HepG2 (cell line): ENCODE measurements around the gene FKBP1B. TPM values are rescaled to one million over a fixed set of nuclear protein-coding genes. Genes with fewer than 3 reads are reported as not detected.

Experiments used
- ADNP ChIP-seq: sonication (generic); formaldehyde crosslinking; IDR thresholded peaks from 2 replicates; pipeline ENCODE4 v1.4.0; 2020; ENCODE audit warnings: missing genetic modification reagents
- ESRRA ChIP-seq: sonication (generic); formaldehyde crosslinking; IDR thresholded peaks from 2 replicates; pipeline ENCODE4 v1.5.1; 2020; ENCODE audit warnings: mild to moderate bottlenecking, low read depth, missing genetic modification reagents
- FOXJ3 ChIP-seq: sonication (generic); formaldehyde crosslinking; IDR thresholded peaks from 2 replicates; pipeline ENCODE4 v1.4.0; 2020; ENCODE audit warnings: missing genetic modification reagents, mild to moderate bottlenecking, borderline replicate concordance
- FOXM1 ChIP-seq: sonication (generic); formaldehyde crosslinking; IDR thresholded peaks from 2 replicates; pipeline ENCODE4 v1.5.0; 2020; ENCODE audit warnings: missing genetic modification reagents
- KAT7 ChIP-seq: IDR thresholded peaks from 2 replicates; pipeline ENCODE4 v1.6.1; 2018; ENCODE audit warnings: borderline replicate concordance, missing compliant biosample characterization
- MBNL3 ChIP-seq: fragments of 250-450 bp; sonication (Bioruptor Pico); conservative IDR thresholded peaks from 2 replicates; pipeline ENCODE4 v1.8.0; 2022; ENCODE audit warnings: mild to moderate bottlenecking, inconsistent platforms
- MEIS2 ChIP-seq: sonication (generic); formaldehyde crosslinking; IDR thresholded peaks from 2 replicates; pipeline ENCODE4 v1.9.0; 2021; ENCODE audit warnings: mild to moderate bottlenecking, missing genetic modification reagents
- NFYC ChIP-seq: IDR thresholded peaks from 2 replicates; pipeline ENCODE4 v1.6.1; 2016; ENCODE audit warnings: missing genetic modification reagents, missing compliant biosample characterization
- NR2C2 ChIP-seq: sonication (generic); formaldehyde crosslinking; IDR thresholded peaks from 2 replicates; pipeline ENCODE4 v1.4.0; 2020; ENCODE audit warnings: missing genetic modification reagents, mild to moderate bottlenecking, moderate library complexity, borderline replicate concordance
- NR2F6 ChIP-seq, 2 experiments: IDR thresholded peaks; 2 replicates each; pipeline ENCODE4 v1.6.1; 2016; ENCODE audit warnings: antibody characterized with exemption in 1 of 2, mild to moderate bottlenecking in 1 of 2
- PHF8 ChIP-seq: sonication (generic); formaldehyde crosslinking; IDR thresholded peaks from 2 replicates; pipeline ENCODE4 v1.5.0; 2020; ENCODE audit warnings: missing genetic modification reagents
- PLRG1 ChIP-seq: fragments of 450-650 bp; conservative IDR thresholded peaks from 2 replicates; pipeline ENCODE4 v1.6.1; 2016
- RAD21 ChIP-seq: fragments of 450-650 bp; formaldehyde crosslinking; IDR thresholded peaks from 2 replicates; pipeline ENCODE4 v1.5.0; 2020; ENCODE audit warnings: mild to moderate bottlenecking
- REL ChIP-seq: sonication (generic); formaldehyde crosslinking; conservative IDR thresholded peaks from 2 replicates; pipeline ENCODE4 v1.8.0; 2022; ENCODE audit warnings: mild to moderate bottlenecking, missing genetic modification reagents, moderate library complexity
- SALL1 ChIP-seq: sonication (generic); formaldehyde crosslinking; IDR thresholded peaks from 2 replicates; pipeline ENCODE4 v1.8.0; 2022; ENCODE audit warnings: mild to moderate bottlenecking, missing genetic modification reagents
- SMAD3 ChIP-seq: sonication (generic); formaldehyde crosslinking; IDR thresholded peaks from 2 replicates; pipeline ENCODE4 v1.4.0; 2020; ENCODE audit warnings: missing genetic modification reagents
- SP140L ChIP-seq: sonication (generic); formaldehyde crosslinking; IDR thresholded peaks from 2 replicates; pipeline ENCODE4 v1.4.0; 2020; ENCODE audit warnings: missing genetic modification reagents, borderline replicate concordance
- TARDBP ChIP-seq: sonication (generic); formaldehyde crosslinking; IDR thresholded peaks from 2 replicates; pipeline ENCODE4 v1.8.0; 2022; ENCODE audit warnings: mild to moderate bottlenecking, missing genetic modification reagents
- TCF7L2 ChIP-seq: IDR thresholded peaks from 2 replicates; pipeline ENCODE4 v1.6.1; 2011; ENCODE audit warnings: mild to moderate bottlenecking, low read depth, low read length, moderate library complexity
- ZNF34 ChIP-seq: sonication (generic); formaldehyde crosslinking; IDR thresholded peaks from 2 replicates; pipeline ENCODE4 v1.4.0; 2020; ENCODE audit warnings: mild to moderate bottlenecking, missing genetic modification reagents, borderline replicate concordance
- ZNF672 ChIP-seq: sonication (generic); formaldehyde crosslinking; IDR thresholded peaks from 2 replicates; pipeline ENCODE4 v1.8.1; 2022; ENCODE audit warnings: missing genetic modification reagents
- ZNF775 ChIP-seq: sonication (generic); formaldehyde crosslinking; IDR thresholded peaks from 2 replicates; pipeline ENCODE4 v1.4.0; 2020; ENCODE audit warnings: missing genetic modification reagents, mild to moderate bottlenecking, moderate library complexity, borderline replicate concordance
- ZNF781 ChIP-seq: sonication (generic); formaldehyde crosslinking; IDR thresholded peaks from 2 replicates; pipeline ENCODE4 v1.5.1; 2020; ENCODE audit warnings: borderline replicate concordance, mild to moderate bottlenecking, missing genetic modification reagents; ENCODE audit errors: not compliant biosample characterization
- ZNF788 ChIP-seq: sonication (generic); formaldehyde crosslinking; IDR thresholded peaks from 2 replicates; pipeline ENCODE4 v1.5.0; 2020; ENCODE audit warnings: mild to moderate bottlenecking, missing genetic modification reagents, borderline replicate concordance
- polyA plus RNA-seq, 8 experiments: library from polyadenylated mRNA; depleted of rRNA in 3 of 8; stranded (reverse) in 7 of 8; unstranded in 1 of 8; fragments of >200 nt; fragmentation: Illumina TruSeq in 4 of 8; extraction: Trizol in 4 of 8; gene quantifications; 2 replicates each; pipeline versions ENCODE4 v1.2.1 to v1.2.3, GENCODE V29; 2011 to 2016; ENCODE audit warnings: low read depth in 4 of 8, missing spikeins in 1 of 8, mixed read lengths in 1 of 8; ENCODE audit not compliant: insufficient read depth in 1 of 8
- total RNA-seq, 5 experiments: library from RNA; depleted of rRNA; stranded (reverse); fragments of >200 nt; fragmentation: Illumina TruSeq; extraction: Trizol; gene quantifications; 2 replicates each; pipeline ENCODE4 v1.2.3, GENCODE V29; 2016; ENCODE audit warnings: low read depth in 1 of 5
- TF ChIP-seq, protein P1 (sequence below): sonication (generic); formaldehyde crosslinking; IDR thresholded peaks from 2 replicates; pipeline ENCODE4 v1.4.0; 2020; ENCODE audit warnings: mild to moderate bottlenecking, missing genetic modification reagents
- TF ChIP-seq, protein P2 (sequence below): sonication (generic); formaldehyde crosslinking; IDR thresholded peaks from 2 replicates; pipeline ENCODE4 v1.8.0; 2022; ENCODE audit warnings: missing genetic modification reagents, low read depth, mild to moderate bottlenecking, borderline replicate concordance
- TF ChIP-seq, protein P3 (sequence below): sonication (generic); formaldehyde crosslinking; IDR thresholded peaks from 2 replicates; pipeline ENCODE4 v1.5.1; 2020; ENCODE audit warnings: mild to moderate bottlenecking, moderate library complexity, missing genetic modification reagents

The FKBP1B gene
- total and polyA plus RNA-seq, 2 of the 13 experiments (the other 11 are each of a cell fraction or from before 2014, with no cell fraction given), result 35.2 to 96.3 TPM

DNA sequence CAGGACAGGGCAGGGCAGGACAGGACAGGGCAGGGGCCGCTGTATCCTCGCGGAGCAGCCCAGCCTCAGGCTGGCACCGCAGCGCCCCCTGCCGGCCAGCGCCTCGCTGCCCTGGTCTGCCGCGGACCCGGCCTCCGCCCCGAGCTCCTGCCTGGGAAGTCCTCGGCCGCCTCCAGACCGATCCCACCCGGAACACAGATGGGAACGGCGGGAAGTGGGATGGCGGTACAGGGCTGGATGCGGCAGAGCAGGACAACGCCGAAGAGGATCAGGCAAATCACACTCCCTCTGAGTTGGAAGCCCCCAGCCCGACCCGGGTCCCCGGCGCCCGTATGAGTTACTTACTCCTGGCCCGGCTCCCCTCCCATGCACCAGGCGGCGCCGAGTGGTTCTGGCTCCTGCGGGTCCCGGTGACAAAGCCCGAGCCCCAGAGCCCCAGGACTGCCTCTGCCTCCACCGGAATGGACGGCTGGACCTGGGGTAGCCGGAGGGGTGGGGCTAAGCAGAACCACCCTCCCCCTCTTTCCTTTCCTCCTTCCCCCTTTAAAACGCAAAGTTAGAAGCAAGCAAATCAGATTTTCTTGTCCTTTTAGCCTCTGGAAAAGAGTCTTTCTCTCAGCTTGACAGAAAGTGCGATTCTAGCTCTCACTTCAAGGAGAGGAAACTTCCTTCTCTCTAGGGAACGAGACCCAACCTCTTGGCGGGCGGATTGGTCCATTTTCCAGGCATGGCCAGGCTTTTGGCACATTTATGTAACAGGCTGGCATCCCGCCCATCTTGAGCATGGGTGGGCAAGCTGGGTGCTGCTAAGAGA, 35.1 kb downstream of the FKBP1B start, which contains the start of gene TP53I3 (continued):
- no peak; the same call in 1 of the 2 replicates for TF ChIP-seq ESRRA (CRISPR knock-in tag)
- TF ChIP-seq KAT7, result peak; percentile 87; the same call in 1 of the 2 replicates
- peak; percentile 15; the same call in 1 of the 2 replicates for TF ChIP-seq NR2C2
- TF ChIP-seq REL (CRISPR knock-in tag), result peak; percentile 56; the same call in 1 of the 2 replicates
- TF ChIP-seq TARDBP, result peak; percentile 92; the same call in 1 of the 2 replicates
- TF ChIP-seq SP140L (CRISPR knock-in tag), result peak; percentile 69; the same call in 1 of the 2 replicates
- peak; percentile 98 for TF ChIP-seq RAD21 (CRISPR knock-in tag)
- TF ChIP-seq PLRG1, result no peak
- TF ChIP-seq ADNP (CRISPR knock-in tag), result peak; percentile 72; the same call in 1 of the 2 replicates
- peak; percentile 29 for TF ChIP-seq NFYC
- TF ChIP-seq MEIS2, result peak; percentile 73; the same call in 1 of the 2 replicates
- TF ChIP-seq, protein P1, sequence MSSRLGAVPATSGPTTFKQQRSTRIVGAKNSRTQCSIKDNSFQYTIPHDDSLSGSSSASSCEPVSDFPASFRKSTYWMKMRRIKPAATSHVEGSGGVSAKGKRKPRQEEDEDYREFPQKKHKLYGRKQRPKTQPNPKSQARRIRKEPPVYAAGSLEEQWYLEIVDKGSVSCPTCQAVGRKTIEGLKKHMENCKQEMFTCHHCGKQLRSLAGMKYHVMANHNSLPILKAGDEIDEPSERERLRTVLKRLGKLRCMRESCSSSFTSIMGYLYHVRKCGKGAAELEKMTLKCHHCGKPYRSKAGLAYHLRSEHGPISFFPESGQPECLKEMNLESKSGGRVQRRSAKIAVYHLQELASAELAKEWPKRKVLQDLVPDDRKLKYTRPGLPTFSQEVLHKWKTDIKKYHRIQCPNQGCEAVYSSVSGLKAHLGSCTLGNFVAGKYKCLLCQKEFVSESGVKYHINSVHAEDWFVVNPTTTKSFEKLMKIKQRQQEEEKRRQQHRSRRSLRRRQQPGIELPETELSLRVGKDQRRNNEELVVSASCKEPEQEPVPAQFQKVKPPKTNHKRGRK, result no peak; the same call in 1 of the 2 replicates
- no peak for TF ChIP-seq FOXM1
- peak; percentile 85 for TF ChIP-seq SALL1 (CRISPR knock-in tag)
- no peak for TF ChIP-seq SMAD3
- TF ChIP-seq ZNF34 (CRISPR knock-in tag), result peak; percentile 26
- TF ChIP-seq PHF8 (CRISPR knock-in tag), result peak; percentile 84
- TF ChIP-seq, protein P2, sequence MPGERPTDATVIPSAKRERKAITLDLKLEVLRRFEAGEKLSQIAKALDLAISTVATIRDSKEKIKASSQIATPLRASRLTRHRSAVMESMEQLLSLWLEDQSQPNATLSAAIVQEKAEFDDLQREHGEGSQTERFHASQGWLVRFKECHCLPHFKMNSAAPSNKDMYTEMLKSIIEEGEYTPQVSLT (CRISPR knock-in tag), result 0 out of 2 replicates have a peak, but pooled peaks have one; percentile 38
- no peak for TF ChIP-seq TCF7L2
- TF ChIP-seq ZNF788 (CRISPR knock-in tag), result peak; percentile 93
- TF ChIP-seq, protein P3, sequence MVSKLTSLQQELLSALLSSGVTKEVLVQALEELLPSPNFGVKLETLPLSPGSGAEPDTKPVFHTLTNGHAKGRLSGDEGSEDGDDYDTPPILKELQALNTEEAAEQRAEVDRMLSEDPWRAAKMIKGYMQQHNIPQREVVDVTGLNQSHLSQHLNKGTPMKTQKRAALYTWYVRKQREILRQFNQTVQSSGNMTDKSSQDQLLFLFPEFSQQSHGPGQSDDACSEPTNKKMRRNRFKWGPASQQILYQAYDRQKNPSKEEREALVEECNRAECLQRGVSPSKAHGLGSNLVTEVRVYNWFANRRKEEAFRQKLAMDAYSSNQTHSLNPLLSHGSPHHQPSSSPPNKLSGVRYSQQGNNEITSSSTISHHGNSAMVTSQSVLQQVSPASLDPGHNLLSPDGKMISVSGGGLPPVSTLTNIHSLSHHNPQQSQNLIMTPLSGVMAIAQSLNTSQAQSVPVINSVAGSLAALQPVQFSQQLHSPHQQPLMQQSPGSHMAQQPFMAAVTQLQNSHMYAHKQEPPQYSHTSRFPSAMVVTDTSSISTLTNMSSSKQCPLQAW (CRISPR knock-in tag), result peak; percentile 85
- no peak for TF ChIP-seq NR2F6 (IDR thresholded peaks at IDR 0.05)
- peak; percentile 37; the same call in 1 of the 2 replicates for TF ChIP-seq NR2F6 (CRISPR knock-in tag; IDR thresholded peaks at IDR 0.05)
- TF ChIP-seq FOXJ3 (CRISPR knock-in tag), result no peak
- TF ChIP-seq ZNF781 (CRISPR knock-in tag), result no peak
- no peak for TF ChIP-seq ZNF775 (CRISPR knock-in tag)
- no peak; the same call in 1 of the 2 replicates for TF ChIP-seq MBNL3
- 0 out of 2 replicates have a peak, but pooled peaks have one; percentile 60 for TF ChIP-seq ZNF672 (CRISPR knock-in tag)
